Measurements from ENCODE around the gene CDC42BPG.

Gene CDC42BPG

DNA sequence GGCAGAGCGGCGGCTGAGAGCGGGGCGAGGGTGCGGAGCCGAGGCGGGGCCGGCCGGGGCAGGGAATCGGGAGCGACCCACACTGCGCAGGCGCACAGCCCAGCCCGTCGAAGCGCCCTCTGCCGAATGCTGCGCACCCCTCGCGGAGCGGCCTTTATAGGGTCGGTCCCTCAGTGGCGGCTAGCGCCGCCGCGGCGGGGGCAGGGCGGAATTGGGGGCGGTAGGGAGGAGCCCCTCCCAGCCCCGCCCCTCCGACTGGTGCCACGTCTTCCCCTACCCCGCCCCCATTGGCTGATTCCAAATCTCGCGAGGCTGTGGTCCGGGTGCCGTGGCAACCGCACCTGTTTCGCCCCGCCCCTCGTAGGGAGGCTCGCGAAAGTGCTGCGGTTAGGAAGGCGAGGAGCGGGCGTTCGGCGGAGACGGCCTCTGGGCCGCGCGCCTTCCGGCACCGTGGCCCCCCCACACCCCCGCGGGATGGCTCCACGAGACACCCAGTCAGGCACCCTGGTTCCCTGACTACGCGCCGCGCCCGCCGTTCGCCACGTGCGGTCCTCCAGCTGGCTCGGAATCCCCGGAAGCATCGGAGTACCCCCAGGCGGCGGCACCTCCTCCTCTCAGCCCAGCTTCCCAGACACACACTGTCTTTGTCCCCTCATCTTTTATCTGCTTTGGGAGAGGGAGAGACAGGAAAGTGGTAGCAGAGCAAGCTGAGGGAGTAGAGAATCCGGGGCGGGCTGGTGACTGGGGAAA is 34.2 kb upstream of the CDC42BPG start, which contains the start of gene EHD1:
Gene EHD1, minus strand, starts transcription at position 128 of the 750 bp plus-strand sequence. CDS start 157 bp downstream, outside the sequence.
- peak; percentile 99 to 100 for DNase-seq (ENCODE audit: low read depth in 2 of 2)

DNA sequence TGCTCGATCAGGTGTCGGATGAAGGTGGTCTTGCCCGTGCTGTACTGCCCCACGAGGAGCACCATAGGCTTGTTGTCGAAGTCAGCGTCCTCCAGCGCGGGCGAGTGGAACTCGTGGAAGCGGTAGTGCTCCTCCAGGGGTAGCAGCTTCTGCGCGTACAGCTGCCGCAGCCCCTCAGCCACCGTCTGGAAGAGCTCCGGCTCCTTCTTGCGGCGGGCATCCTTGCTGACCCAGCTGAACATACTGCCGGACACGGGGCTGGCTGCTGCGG is 33.7 kb upstream of the CDC42BPG start:
- DNase-seq (ENCODE audit: low read depth in 2 of 2) = no peak

DNA sequence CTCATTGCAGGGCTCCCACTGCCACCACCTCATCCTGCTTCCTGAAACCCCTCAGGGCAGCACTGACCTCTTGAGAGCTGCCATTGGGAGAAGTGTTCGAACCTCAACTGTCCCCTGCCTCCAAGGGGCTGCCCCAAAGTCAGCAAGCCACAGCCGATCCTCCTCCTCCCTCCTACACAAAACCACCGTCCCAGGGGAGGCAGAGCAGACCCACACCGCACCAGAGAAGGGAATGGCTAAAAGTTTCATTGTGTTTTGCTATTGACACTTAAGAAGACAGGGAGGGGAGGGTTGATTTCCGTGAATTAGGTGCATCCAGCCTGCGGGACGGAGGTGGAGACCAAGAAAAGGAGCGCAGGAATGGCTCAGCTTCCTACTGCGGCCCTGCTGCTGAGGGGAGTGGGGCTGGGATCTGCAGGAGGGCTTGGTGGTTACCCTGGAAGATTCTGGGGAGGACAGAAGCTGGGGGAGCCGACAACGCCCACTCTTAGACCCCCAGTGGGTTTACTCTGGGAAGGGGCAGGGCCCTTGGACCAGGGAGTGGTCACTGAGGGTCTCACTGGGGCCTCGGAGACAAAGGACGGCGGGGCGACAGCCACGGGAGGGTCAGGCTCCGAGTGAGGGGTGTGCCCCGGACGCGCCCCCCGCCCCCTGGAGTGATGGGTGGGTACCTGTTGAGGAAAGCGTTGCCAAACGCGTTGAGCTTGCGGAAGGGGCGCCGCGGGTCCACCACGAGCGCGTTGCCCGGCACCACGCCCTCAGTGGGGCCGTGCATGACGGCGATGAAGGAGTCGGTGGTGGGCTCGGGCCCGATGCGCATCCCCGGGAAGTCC is 33.2 kb upstream of the CDC42BPG start:
- no peak for DNase-seq (ENCODE audit: low read depth in 2 of 2)

GRCh38 chr11:64876835-64877341 is 32.4 kb upstream of the CDC42BPG start:
- no peak for DNase-seq (ENCODE audit: low read depth in 2 of 2)

- no peak for DNase-seq (ENCODE audit: low read depth in 2 of 2)
These were observed 31.8 kb upstream of the CDC42BPG start for GRCh38 chr11:64876229-64876750.

DNA sequence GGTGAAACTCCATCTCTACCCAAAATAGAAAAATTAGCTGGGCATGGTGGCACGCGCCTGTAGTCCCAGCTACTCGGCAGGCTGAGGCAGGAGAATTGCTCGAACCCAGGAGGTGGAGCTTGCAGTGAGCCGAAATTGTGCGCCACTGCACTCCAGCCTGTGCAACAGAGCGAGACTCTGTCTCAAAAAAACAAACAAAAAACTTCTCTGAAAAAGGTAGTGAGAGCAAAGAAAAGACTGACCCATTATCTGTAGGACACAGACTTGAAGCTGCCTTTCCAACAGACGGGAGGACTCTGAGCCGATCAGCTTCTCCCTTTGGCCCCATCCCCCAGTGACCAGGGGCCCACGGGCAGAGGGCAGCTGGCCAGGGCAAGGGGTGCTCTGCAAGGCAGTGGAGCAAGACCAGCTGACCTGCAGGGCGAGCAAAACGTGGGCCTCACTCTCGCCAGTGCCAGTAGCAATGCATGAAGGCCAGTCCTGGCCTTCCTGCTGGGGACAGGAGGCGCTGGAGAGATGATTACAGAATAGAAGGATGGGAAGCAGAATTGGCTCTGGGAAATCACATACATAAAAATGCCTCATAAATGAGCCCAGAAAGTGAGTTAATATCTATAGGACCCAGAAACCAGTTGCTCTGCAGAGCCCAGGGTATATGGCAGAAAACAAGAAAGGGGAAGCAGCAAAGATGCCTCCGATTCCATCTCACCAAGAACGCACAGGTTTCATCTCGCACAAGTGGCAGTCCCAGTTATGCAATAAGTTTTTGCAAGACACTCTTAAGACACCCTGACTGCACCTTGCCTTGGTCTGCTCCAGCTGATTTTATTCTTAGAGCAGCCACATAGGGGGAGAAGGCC is 31.1 kb upstream of the CDC42BPG start:
- DNase-seq (ENCODE audit: low read depth in 2 of 2) = no peak

DNA sequence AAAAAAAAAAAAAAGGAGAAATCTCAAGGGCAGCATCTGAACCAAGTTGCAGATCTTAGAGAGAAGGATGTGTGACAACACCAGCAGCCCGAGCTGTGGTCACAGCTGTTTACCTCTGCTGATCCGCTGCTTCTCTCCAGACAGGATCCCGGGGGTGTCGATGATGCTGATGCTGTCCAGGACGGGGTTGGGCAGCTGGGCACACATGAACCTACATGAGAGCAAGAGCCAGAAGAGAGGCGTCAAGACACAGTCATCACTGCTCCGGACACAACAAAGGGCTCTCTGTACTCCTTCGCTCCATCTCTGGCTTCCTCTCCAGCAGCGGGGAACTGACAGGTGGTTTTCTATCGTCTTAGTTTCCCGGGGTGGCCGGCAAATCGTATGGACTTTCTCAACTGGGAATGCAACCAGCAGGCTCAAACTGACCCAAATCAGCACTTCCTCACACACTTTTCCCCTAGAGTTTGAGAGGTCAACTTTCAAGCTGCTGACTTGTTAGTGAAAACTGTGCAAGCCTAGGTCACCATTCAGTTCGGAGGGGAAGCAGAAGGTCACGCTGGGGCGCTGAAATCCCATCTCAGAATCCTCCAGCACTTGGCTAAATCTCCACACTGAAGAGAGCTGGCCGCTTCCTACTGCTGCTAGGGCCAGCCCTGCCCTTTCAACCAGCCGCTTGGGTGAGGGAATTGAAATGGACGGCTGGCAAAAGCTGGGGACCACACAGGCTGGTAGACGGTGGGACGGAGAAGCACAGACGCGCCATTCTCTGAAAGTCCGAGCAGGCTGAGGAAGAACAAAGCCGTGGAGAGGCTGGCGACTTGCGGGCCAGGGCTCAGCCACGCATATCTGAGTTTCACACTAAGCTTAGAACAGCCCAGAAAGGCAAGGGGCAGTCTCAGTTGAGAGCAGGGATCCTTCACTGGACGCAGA is 30.1 kb upstream of the CDC42BPG start:
- no peak for DNase-seq (ENCODE audit: low read depth in 2 of 2)

GRCh38 chr11:64872790-64873488 is 28.5 kb upstream of the CDC42BPG start:
- DNase-seq (ENCODE audit: low read depth in 2 of 2) = no peak

- no peak for DNase-seq (ENCODE audit: low read depth in 2 of 2)
These were observed 27.0 kb upstream of the CDC42BPG start for GRCh38 chr11:64871492-64871891.

- DNase-seq (ENCODE audit: low read depth in 2 of 2) = no peak
These were observed 26.5 kb upstream of the CDC42BPG start for GRCh38 chr11:64870893-64871466.

DNA sequence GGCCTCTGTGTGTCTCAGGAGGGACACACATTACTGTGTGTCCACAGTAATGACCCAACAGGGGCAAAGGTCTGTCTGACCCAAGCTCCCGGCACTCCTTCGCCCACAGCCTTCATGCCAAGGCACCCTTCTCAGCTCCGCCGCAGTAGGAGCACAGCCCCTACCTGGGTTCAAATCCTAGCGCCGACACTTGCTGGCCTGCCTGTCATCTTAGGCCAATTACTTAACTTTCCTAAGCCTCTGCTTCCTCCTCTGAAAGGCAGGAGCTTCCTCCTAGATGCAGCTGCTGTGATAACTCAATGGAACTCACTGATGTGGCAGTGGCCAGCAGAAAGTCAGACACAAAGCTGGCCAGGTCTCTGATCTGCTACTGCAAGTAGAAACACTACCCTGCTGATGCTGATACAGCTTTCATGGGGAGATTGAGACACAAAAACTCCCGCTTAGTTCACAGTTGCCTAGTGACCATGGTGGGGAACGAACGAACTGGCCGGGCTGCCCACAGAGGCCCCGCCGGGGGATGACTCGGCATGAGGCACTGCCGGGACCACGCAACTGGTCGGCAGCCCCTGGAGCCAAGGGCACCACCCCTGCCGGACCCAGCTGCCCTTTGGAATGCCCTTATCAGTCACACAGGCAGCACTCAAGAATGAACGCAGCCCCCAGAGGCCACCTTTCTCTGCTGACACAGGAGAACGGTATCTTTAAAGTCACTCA is 25.9 kb upstream of the CDC42BPG start:
- DNase-seq (ENCODE audit: low read depth in 2 of 2) = no peak

DNA sequence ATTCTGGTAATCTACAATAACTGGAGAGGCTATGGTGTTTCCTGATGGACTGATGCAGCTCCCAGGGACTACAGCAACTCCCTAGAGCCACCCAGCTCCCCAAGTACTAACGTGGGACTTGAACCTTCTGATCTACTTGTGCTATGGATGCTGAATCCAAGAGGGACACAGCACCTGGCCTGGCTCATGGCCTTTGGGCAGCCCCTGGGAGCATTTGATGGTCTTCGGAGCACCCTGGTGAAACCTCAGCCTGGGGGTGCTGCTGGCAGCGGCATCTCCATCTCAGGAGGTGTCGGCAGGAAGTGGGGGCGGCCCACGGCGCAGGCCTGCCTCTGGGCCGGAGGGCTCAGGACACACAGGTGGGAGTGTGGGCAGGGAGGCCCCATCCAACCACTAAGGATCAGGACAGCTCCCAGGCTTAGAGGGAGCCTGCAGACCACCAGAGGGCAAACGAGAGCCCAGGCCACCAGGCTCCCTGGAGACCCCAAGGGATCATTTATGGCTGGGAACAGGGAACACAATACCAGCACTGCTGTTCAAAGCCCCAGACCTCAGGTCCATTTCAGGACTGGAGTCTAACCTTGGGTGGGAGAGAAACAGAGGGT is 25.2 kb upstream of the CDC42BPG start:
- DNase-seq (ENCODE audit: low read depth in 2 of 2) = no peak

DNA sequence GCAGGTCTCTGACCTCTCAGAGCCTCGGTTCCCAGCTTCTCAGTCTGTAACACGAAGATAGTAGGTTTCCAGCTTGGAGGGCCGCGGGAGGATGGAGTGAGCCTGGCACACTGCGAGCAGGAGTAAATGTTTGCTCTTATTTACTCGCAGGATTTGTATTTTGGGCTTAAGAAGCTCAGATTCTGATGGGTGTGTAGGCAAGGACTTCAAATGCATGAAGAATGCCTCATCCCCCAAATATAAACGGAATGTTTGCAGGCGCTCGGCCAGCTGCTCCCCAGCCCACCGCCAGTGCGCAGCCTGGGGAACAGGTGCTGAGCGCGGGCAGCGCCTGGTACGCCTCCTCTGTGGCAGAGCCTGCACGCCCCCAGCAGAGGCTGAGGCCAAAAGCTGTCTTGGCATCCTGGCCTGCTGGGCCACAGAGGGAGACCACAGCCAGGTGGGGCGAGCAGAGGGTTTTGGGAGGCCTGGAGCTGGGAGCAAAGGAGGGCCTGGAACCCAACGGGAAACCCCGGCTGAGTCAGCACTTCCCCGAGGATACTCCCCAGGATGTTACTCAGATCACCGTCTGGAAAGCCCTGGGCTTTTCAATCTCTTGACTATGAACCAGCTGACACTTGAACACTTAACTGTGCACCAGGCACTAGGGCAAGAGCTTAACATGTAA is 24.6 kb upstream of the CDC42BPG start:
- no peak for DNase-seq (ENCODE audit: low read depth in 2 of 2)

DNA sequence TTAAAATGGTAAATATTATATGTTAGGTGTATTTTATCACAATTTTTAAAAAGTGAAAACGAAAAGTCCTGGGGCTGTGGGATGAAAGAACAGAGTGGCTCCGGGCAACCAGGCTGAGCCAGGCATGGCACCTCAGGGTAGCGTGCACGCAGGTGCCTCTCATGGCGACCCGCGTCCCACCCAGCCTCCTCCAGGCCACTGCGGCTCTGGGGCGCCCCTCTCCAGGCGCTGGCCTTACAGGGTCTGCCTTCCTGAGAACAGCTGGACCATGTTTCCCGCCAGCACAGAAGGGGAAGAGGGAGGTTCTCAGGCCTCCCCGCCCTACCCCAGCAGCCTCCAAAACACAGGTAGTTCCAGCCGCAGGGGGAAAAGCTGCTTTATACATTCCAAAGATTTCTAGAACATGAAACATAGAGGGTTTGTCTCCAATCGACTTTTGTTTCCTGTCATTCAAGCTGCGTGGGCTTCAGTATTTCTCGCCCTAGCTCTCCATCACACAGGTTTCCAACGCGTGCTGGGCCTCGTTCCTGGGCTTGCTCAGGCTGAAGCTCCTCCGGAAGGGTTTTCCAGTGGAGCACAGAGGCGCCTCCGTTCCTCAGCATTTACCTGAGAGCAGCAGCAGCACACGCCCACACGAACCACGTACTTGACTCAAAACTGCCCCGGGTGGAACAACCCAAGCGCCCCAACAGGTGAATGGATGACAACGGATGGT is 23.5 kb upstream of the CDC42BPG start:
- DNase-seq (ENCODE audit: low read depth in 2 of 2) = no peak

DNA sequence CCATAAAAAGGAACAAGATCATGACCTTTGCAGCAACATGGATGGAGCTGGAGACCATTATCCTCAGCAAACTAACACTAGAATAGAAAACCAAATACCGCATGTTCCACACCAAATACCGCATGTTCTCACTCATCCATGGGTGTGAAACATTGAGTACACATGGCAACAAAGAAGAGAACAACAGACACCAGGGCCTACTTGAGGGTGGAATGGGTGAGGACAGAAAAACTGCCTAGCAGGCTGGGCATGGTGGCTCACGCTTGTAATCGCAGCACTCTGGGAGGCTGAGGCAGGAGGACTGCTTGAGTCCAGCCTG is 21.7 kb upstream of the CDC42BPG start:
- DNase-seq (ENCODE audit: low read depth in 2 of 2) = no peak

DNA sequence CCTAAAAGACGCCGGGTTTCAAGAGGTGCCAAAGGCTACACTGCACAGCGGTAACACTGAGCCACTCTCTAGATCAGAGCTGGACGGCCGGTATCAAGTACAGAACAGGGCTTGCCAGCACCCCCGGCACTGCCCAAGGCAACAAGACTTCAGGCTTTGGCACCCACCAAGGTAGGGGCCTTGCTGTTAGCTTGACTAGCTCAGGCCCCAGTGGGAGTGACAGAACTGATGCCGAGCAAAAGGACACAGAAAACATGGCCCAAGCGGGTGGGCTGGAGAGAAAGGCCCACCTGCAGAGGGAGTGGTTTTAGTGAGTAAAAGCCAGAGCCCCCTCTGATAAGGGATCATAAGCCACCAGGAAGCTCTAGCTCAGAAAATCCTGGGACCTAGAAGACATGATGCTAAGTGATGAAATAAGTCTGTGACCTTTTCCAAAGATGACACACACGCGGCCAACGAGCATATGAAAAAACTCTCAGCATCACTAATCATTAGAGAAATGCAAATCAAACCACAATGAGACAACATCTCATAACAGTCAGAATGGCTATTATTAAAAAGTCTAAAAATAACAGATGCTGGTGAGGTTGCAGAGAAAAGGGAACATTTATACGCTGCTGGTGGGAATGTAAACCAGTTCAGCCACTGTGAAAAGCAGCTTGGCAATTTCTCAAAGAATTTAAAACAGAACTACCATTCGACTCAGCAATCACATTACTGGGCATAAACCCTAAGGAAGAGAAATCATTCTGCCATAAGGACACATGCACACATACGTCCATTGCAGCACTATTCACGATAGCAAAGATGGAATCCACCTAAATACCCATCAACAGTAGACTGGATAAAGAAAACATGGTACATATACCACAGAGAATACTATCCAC is 21.1 kb upstream of the CDC42BPG start:
- DNase-seq (ENCODE audit: low read depth in 2 of 2) = no peak

Data from activated CD8-positive, alpha-beta memory T cell treated with anti-CD3 and anti-CD28 coated beads for 4 hours (primary cell).